Activated CD8-positive, alpha-beta memory T cell treated with anti-CD3 and anti-CD28 coated beads, Interleukin-2, amount 50 U/mL, for 24 hours (primary cell): ENCODE results near the gene NKX2-2.

Source experiments
- DNase-seq: peaks from one replicate; pipeline ENCODE4 v3.0.0-alpha.2; 2020; ENCODE audit errors: extremely low read depth

The NKX2-2 gene

DNA sequence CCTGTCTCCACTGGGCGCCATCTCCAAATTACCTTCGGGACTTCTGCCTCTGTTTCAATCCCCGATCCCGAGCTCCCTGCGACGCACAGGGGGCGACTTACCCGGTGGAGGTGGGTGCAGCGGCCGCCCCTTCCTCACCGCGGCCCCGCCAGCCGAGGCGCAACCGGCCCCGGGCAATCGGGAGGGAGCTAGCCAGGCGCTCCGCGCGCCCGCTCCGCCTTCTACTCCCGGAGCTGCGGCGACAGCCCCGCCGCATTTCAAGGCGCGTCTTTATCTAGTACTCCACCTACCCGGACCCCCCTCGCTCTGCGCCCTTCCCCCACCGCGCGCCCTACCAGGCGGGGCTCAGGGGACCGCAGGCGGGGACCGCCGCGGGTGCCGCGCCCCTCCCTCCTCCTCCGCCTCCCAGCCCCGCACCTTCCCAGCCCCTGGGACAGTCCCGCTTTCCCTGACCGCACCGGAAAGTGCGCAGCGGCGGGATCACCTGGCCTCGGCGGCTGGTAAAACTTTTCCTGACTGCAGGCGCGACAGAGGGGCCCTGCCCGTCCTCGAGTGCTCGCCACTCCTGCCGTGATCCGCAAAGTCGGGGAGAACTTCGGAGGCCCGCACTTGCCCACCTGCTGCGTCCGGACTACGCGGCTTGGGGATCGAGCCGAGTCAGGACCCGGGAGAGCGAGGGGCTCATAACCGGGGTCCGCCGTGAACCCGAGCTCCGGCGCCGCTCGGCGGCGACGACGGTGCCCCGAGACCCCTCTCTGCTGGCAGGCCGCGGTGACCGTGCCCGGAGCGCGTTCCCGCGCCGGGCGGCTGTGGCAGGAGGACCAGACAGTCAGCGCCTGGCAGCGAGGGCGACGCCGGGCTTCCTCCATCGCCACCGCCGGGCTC, 8.0 kb upstream of the NKX2-2 start:
- no peak for DNase-seq

DNA sequence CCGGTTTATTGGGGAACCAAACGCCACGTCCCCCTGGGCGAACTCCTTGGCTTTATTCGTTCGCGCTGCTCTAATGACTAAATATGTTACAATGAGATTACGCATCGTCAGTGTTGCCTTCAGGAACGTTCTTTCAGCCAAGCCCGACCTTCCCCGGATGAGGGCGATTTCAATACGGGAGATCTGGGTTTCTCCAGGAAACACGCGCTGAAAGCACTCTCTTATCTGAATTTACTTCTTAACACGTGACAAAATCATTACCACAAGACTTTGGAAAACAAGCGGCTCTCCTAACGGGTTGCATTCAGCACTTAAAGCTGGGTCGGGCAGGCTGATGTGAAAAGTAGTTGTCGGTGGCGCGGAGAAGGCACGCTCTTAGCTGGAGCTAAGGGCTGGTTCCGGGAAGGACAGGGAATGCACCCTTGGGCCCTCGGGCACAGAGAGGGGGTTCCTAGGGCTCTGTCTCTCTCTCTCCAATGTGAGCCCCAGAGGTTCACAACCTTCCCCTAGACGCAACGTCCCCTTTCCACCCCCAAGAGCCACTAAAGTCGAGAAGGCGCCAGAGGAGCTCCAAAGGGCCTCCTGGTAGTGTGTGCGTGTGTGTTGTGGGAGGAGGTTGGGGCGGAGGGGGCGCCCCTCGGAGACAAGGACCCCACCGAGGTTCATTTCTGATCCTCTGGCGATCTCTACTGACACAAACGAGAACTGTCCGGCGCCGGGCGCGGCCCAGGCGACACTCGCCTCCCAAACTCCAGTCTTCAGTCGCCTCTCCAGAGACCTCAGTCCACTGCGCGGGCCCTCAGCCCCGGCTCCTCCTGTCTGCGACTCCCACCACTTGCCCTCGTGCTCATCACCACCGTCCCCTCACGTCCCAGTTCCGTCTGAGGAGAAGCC, 7.1 kb upstream of the NKX2-2 start:
- DNase-seq, result no peak

DNA sequence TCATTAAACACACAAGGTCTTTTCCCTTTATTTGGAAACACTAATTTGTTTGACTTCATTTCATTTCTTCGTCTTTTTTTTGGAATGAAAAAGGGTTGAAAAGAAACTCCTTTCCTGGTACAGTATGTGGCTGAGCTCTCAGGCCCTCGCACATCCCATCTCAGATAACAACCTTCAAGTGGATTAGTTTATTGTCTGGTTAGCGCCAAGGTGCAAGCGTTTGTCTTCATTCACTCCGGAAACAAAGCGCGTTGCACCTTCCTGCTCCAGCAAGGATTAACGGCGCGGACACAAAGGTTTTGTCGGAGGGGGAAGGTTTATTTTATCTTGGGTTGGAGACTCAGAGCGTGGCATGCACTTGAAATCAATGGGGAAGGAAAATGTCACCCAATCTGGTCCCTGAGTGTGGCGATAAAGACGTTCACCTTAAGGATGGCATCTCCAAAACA, 5.3 kb upstream of the NKX2-2 start:
- DNase-seq, result no peak

DNA sequence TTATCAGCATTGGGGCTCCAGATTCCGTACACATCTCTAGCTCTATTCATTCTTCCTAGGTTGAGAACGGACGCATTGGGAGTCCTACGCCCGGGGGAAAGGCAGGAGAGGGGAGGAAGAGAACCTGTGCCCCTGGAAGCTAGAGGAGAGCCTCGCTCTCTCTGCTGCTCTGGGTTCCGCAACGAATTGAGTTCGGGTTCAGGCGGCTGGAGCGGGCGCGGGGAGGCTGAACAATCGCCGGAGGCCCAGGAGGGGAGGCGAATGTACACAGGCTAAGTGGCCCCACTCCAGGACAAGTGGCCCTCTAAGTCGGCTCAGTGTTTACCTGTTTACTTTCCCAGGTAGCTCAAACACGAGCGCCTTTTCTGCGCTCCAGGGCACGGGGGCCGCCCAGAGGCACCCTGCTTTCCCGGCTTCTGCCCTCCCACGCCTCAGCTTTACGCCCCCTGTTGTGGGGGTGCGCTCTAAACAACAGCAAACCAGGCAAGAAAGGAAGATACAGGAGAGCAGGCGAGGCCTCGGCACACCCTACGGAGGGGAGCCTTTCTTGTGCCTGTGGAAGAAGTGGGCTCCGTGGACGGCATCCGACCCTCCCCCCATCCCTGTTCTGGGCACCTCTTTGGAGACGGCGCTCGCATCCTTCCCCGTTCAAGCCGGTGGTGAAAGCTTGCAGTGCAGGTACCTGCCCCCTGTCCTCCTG, 4.6 kb upstream of the NKX2-2 start:
- DNase-seq, result no peak

DNA sequence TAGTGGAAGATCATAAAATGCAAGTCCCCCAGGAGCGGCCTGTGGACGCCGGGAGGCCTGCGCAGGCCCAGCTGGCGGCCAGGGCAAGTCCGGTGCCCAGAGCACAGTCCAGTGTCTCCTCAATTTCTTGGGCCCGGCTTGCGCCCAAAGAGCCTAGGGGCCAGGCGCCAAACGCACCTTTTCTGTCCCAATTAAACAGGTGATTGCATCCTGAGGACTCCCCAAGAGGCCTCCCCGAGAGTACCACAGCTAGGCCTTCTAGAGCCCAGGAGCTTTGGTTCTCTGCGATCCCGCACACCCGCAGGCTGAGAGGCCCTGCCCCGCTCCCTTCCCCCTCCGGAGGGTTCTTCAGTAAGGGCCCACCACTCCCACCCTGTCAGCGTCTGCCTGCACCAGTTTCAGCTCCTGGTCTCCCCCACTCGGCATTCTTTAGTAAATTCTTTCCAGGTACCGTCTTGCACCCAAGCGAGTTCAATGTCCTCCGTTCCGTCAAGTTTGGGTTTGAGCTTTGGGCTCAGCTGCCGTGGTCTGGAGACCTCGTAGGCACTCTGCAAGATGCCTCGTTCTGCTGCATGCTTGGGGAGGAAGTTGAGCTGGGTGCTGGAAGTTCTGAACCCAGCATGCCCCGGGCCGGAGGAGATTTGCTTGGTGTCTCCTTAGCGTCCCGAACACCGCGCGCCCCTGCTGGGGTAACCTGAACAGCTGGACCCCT, 3.9 kb upstream of the NKX2-2 start:
- DNase-seq, result no peak

DNA sequence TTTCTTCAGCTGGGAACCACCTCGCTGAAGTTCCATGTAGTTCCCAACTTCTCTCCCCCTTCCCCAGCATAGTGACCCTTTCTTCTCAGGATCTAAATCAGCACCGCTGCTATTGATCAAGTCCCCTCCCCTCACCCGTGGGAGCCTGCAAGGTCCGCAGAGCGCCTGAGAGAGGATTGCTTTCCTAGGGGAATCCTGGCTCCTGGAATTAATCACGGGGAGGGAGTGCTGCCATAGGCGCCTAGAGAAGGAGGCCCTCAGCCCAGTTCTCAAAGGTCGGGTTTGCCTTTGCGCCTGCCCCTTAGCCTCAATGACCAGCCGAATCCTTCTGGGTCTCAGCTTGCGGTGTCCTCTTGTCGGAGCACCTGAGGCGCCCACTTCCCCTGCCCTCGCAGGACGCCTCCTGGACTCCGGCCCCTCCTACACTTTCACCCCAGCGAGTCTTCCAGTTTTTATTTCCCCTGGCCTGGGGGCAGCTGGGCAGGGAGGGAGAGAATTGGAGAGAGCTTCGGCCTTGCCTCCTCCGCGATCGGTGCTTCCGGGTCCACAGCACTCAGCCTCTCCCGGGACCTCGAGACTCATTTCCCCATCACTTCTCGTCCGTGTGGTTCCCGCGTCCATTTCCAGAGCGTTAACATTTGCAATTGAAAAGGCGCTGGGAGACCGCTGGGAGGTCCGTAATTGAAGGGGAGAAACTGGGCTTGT, 3.1 kb upstream of the NKX2-2 start:
- DNase-seq, result no peak

DNA sequence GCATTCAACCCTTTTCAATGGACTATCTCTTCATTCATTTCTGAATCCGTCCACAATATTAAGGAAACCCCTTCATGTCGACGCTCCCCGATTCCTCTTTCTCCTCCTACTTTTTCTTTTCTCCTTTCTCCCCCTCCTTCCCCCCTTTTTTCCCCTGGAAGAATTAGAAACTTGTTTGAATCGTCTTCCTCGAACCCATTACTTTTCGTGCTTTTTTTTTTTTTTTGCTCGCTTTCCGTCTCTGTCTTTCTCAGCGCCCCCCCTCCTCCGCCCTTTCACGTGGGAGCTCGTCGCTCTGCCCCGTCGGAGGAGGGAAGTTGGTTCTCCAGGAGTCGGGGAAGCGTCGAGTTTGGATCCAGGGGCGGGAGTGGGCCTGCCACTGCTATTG, 2.3 kb upstream of the NKX2-2 start:
- no peak for DNase-seq

DNA sequence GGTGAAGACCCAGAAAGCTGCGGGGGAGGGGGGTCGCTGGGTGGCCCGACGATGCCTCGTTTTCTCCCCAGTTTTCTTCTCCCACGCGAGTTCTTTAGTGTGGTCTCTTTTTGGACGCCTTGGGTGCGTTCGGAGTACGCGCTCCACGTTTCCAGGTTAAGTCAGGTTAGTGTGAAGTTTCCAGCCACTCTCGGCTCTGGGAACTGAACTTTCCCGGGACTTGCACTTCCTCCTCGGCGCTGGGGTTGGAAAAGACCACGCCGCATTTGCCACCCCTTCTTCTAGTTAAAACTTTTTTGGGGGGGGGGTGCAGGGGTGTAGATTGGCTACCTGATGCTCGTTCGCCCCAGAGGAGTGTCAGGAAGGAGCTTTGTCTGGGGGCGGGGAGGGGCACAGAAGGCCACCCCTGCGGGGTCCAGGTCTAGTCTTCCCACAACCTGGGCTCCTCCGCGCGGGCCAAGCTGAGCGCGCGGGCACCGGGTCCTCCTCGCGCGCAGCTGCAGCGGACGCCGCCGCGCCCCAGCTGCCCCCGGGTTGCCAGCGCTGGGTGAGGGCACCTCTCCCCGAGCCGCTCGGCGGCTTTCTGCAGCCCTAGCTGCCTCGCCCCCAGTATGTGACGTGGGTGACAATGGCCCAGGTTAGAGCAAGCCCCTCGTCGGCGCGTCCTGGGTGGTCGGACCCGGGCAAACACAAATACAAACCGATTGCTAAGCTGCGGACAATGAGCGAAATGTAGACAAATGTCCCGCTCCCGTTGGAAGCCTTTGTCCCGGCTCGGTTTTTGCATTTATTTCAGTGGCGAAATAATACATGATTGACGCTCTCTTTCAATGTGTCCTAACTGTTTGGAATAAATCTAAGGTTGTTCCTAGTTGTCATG, 1.7 kb upstream of the NKX2-2 start:
- no peak for DNase-seq

DNA sequence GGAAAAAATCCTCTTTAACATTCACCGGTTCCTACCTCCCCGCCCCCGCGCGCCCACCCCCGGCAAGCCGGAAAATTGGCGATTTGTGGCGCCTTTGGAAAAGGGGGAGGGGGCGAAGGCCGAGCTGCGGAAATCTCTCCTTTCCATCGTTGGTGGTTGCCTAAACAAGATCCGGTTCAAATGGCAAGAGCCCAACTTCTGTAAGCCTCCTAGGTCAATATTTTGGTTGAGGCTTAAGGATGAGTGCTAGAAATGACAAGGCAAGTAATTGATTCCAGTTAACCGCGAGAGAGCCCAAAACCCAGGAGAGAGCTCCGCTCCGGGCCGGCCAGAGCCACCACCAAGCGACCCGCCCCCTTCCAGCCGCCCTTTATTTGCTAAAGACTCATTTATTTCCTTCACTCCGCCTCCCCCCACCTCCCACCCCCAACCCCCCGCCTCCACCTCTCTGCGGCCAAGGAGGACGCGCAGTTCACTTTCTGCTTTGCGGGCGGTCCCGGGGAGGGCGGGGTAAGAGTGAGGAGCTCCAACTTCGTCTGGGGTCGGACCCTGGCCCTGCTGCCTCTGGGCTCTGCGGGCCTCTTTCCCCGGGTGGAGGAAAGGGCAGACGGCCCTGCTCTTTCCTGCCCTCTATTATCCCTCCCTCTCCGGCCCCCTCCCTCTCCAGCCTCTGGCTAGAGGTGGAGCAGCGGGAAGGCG, 838 bp upstream of the NKX2-2 start:
- no peak for DNase-seq

DNA sequence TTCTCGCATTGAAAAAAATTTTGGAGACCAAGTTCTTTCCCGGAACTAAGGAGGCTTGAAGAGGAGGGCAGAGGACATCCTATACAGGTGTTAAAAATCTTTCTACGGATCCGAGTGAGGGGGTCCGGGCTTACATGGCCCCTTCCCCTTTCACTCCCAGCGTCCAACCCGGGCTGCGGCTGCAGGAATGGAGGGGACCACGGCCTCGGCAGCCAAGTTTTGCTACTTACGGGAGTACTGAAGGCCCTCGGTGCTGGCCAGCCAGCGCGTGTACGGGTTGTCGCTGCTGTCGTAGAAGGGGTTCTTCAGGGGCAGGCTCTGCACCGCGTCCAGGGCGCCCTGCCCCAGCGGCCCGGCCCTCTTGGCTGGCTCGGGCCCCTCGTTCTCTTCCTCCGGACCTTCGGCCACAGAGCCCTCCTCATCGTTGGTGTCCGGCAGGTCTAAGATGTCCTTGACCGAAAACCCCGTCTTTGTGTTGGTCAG, 642 bp downstream of the NKX2-2 start:
- no peak for DNase-seq

DNA sequence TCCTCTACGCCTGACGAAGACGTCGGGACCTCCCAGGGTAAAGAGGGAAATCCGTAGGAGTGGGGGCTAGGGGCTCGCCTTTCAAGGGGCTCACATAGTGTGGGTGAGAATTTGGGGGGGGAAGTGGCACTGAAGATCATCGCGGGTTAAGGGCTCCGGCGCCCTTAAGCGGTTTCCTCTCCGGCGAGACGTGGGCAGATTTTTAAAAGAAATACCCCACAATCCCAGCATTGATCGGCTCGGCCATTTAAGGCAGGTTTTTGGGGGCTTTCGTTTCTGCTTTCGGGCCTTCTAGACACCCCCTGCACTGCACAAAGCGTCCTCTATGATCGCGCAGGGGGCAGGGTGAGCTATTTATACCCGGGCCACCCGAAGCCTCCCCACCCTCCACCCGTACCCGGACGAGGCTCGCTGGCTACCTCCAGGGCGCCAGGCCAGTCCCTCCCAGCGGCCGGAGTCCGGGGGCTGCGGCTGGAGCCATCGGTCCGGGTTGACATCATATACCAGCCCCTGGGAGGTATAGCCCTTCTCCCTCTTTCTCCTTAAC, 1.2 kb downstream of the NKX2-2 start:
- no peak for DNase-seq

DNA sequence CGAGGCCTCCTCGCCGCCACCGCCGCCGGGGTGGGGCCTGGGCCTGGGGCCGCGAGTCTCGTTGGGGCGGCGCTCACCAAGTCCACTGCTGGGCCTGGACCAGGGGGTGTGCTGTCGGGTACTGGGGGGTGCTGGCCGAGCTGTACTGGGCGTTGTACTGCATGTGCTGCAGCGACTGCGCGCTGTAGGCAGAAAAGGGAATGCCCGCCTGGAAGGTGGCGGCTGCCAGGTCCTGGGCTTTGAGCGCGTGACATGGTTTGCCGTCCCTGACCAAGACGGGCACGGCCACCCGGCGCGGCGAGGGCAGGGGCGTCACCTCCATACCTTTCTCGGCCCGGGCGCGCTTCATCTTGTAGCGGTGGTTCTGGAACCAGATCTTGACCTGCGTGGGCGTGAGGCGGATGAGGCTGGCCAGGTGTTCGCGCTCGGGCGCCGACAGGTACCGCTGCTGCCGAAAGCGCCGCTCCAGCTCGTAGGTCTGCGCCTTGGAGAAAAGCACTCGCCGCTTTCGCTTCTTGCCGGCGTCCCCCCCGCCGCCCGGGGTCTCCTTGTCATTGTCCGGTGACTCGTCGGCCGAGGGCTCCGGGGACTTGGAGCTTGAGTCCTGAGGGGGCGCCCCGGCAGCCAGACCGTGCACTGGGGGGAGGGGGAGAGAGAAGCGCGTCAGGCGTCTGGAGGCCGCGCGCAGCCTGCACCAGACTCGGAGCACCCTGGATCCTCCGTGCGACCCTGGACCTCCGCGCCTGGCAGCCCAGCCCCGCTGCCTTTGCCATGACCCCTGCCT, 1.8 kb downstream of the NKX2-2 start:
- DNase-seq, result no peak

DNA sequence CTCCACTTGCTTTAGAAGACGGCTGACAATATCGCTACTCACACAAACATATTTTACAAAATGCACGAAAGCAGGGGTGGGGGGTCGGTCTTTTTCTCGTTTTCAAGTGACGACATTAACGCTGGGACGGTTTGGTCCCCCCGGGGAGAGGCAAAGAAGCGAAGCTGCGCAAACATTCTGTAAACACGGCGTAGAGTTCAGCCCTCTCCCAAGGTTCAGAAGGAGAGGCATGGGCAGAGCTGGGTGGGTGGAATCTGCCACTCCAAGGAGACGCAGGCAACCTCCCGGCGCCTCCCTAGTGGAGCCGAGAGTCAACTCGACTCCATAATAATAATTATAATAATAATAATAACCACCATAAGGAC, 2.4 kb downstream of the NKX2-2 start:
- DNase-seq, result no peak

DNA sequence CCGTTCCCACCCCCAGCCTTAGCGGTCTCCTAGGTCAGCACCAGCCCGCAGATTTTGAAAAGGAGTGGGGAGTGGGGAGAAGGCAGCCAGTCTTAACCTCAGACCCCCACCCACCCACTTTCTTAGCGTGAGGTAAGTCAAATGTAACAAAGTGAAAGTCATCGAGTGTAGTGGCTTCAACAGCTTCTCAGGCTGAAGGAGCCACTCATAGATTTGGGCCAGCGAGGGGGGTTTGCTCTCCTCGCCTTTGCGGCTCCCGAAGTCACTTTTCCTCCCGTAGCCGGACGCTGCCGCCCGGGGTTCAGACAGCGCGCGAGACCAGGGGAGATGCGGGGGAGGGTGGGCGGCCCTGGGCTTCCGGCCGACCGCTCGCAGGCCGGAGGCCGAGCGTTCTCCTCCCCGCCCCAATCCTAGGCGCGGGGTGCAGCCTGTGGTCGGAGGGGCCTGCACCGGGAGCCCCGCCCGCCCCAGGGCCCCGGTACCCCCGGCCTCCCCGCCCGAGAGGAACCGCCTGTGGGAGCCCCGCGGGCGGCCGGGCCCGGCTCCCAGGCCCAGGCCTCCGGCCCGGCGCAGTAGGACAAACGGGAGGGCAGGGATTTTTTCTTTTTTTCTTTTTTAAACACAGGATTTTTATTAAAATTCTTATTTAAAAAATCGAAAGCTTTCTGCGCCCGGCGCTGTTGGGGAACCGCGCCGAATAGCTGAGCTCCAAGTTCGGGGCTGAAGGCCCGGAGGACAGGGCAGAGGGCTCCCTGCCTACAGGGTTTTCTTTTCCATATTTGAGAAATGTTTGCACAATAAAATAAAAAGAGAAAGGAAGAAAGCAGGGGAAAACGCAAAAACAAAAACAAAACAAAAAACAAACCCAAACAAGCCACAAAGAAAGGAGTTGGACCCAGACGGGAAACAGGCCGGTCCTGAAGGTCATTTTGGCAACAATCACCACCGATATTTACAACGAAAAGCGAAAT, 3.2 kb downstream of the NKX2-2 start:
- no peak for DNase-seq

DNA sequence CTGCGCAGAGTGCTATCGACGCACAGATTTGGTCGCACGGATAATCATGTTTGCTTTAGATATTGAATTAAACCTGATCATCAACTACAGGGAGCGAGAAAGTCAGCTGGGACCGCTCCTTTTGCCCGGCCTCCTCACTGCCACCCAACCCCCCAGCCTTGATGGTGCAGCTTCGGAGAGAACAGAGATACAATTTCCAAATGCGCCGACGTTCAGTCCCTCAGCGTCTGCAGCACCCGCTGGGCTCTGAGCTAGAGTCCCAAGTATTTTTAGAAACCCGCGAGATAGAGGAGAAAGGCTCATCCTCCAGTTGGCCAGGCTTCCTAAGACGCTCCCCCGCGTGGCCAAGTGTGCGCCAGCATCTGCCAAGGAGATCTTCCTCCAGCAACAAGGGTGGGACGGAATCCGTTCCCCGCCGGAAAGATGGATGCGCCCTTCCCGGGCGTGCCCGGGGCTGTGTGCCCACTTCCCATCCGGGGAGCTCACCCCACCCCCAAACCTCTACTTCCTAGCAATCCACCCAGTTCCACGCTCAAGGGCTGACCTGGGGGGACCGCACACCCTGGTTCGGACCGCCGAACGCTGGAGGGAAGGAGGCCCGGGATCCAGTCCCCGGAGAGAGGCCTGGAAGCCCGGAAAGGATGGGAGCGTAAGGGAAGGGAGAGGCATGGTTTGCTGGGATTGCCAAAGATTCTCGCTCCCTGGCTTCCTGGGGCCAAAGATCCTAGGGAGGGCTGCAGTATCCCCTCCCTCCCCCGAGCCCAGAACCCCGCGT, 4.1 kb downstream of the NKX2-2 start:
- DNase-seq, result no peak

DNA sequence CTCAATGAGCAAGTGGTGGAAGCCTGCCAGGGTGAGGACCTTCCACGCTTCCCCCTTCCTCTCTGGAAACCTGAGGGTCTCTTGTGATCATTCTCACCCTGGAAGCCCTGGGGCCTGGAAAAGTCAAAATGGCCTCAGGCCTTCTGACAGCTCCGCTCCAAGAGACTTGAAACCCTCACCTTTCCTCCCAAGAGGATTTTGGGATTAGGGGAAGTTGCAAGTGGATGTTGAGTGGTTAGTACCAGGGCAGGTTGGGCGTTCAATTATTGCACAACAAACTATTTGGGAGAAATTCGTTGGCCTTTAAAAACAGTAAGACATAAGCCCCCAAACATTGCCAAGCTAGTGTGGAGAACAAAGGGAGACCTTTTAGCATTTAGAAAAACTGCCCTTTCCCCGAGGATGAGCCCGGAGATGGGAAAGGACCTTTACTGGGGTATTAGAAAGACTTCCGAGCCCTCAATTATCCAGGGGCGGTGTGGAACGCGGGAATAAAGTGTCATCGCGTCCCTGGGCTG, 4.7 kb downstream of the NKX2-2 start:
- DNase-seq, result no peak
